ENCODE results near the gene SPATA19. TPM values are rescaled to one million over a fixed set of nuclear protein-coding genes. Genes with fewer than 3 reads are reported as not detected.

Gene SPATA19
- total RNA-seq, 2 donors from 2014 or later = 6.6 TPM; not detected in 1

GRCh38 chr11:133824593-133824992 lies 20.7 kb downstream of the SPATA19 start:
- TF ChIP-seq POLR2A (IDR thresholded peaks at IDR 0.05) = no peak
- no peak for TF ChIP-seq CTCF (IDR thresholded peaks at IDR 0.05)
- TF ChIP-seq POLR2AphosphoS5 (IDR thresholded peaks at IDR 0.05) = no peak
- no peaks in the 10 kb centered on the region for H3K9me3 ChIP-seq
- no peak overlapping the region for H3K4me3 ChIP-seq
- 88% methylated on average over 9 of the region's 9 CpGs for WGBS
- no peak for DNase-seq (ENCODE audit: low spot score)
- H3K4me1 ChIP-seq (replicated peaks) = no peaks in the 10 kb centered on the region
- no peaks in the 10 kb centered on the region for H3K36me3 ChIP-seq
- H3K27ac ChIP-seq = no peak overlapping the region
- H3K27me3 ChIP-seq (replicated peaks; ENCODE audit: insufficient read depth) = no peaks in the 10 kb centered on the region
- intact Hi-C loops (cut with DNase I) = no loop called here

GRCh38 chr11:133823614-133824013 lies 21.7 kb downstream of the SPATA19 start:
- H3K9me3 ChIP-seq = no peaks in the 10 kb centered on the region
- H3K36me3 ChIP-seq = no peaks in the 10 kb centered on the region
- 99% methylated on average over 4 of the region's 4 CpGs for WGBS

GRCh38 chr11:133823211-133823610 lies 22.1 kb downstream of the SPATA19 start:
- H3K27ac ChIP-seq = no peak overlapping the region
- intact Hi-C loops (cut with DNase I) = no loop called here
- no peaks in the 10 kb centered on the region for H3K4me1 ChIP-seq (replicated peaks)
- H3K36me3 ChIP-seq = no peaks in the 10 kb centered on the region
- WGBS = 90% methylated on average over 6 of the region's 6 CpGs
- H3K27me3 ChIP-seq (replicated peaks; ENCODE audit: insufficient read depth) = no peaks in the 10 kb centered on the region
- H3K4me3 ChIP-seq = no peak overlapping the region
- no peak for TF ChIP-seq POLR2A (IDR thresholded peaks at IDR 0.05)
- TF ChIP-seq POLR2AphosphoS5 (IDR thresholded peaks at IDR 0.05) = no peak
- no peak for TF ChIP-seq CTCF (IDR thresholded peaks at IDR 0.05)
- H3K9me3 ChIP-seq = no peaks in the 10 kb centered on the region
- DNase-seq (ENCODE audit: low spot score) = no peak

More at GRCh38 chr11:133823614-133824013, 21.7 kb downstream of the SPATA19 start:
- H3K4me1 ChIP-seq (replicated peaks) = no peaks in the 10 kb centered on the region
- H3K27ac ChIP-seq = no peak overlapping the region
- no peaks in the 10 kb centered on the region for H3K27me3 ChIP-seq (replicated peaks; ENCODE audit: insufficient read depth)
- intact Hi-C loops (cut with DNase I) = no loop called here
- no peak for DNase-seq (ENCODE audit: low spot score)
- no peak for TF ChIP-seq CTCF (IDR thresholded peaks at IDR 0.05)
- no peak for TF ChIP-seq POLR2AphosphoS5 (IDR thresholded peaks at IDR 0.05)
- TF ChIP-seq POLR2A (IDR thresholded peaks at IDR 0.05) = no peak
- H3K4me3 ChIP-seq = no peak overlapping the region

GRCh38 chr11:133821776-133822175 lies 23.5 kb downstream of the SPATA19 start:
- Histone ChIP-seq H3K36me3 (no peaks in the 10 kb centered on the region), H3K4me1 (replicated peaks) (no peaks in the 10 kb centered on the region), H3K27me3 (replicated peaks; ENCODE audit: insufficient read depth) (no peaks in the 10 kb centered on the region), H3K9me3 (no peaks in the 10 kb centered on the region), H3K4me3 (no peak overlapping the region), H3K27ac (no peak overlapping the region)
- 37% methylated on average over 8 of the region's 8 CpGs for WGBS
- peak; percentile 57 for DNase-seq (ENCODE audit: low spot score)
- intact Hi-C loops (cut with DNase I) = no loop called here
- TF ChIP-seq CTCF (IDR thresholded peaks at IDR 0.05) (peak in 3 of 4 experiments; percentile 43 to 59 (median 53)), POLR2AphosphoS5 (IDR thresholded peaks at IDR 0.05) (no peak)

- Histone ChIP-seq H3K4me1 (replicated peaks) (no peaks in the 10 kb centered on the region), H3K27ac (no peak overlapping the region), H3K36me3 (no peaks in the 10 kb centered on the region), H3K4me3 (no peak overlapping the region), H3K27me3 (replicated peaks; ENCODE audit: insufficient read depth) (no peaks in the 10 kb centered on the region), H3K9me3 (no peaks in the 10 kb centered on the region)
- TF ChIP-seq POLR2AphosphoS5 (IDR thresholded peaks at IDR 0.05) = no peak
- no peak for TF ChIP-seq POLR2A (IDR thresholded peaks at IDR 0.05)
- no peak for TF ChIP-seq CTCF (IDR thresholded peaks at IDR 0.05)
- DNase-seq (ENCODE audit: low spot score) = no peak
- intact Hi-C loops (cut with DNase I) = no loop called here
- 73% methylated on average over 6 of the region's 6 CpGs for WGBS
Measured at GRCh38 chr11:133819746-133820315, 25.5 kb downstream of the SPATA19 start.
